Measurements from ENCODE around the gene SHTN1. TPM values are rescaled to one million over a fixed set of nuclear protein-coding genes. Genes with fewer than 3 reads are reported as not detected.

Gene SHTN1
- total and polyA plus RNA-seq, 2 donors (not counting 1 experiment from before 2014, with no cell fraction given), result 0.33 to 1.6 TPM

DNA sequence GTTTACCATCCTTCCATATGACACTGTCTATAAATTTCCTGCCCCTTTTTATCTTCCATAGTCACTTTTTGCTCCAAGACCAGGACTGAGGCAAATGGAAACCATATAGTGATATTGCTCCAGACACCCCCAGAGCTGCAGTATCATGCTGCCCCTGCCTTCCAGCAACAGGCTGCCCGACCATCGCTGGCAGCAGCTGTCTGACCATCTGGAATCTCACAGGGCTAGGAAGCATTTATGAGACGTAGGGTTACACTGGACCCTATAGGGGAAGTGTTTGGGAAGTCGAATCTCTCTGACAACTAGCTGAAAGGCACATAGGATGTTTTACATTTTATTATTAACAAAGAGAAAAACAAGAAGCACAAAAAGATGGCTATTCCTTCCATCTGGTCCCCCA lies 136.3 kb downstream of the SHTN1 start:
- Histone ChIP-seq H2AFZ (ENCODE audit: low read length) (no peak overlapping the region), H3K27ac (ENCODE audit: insufficient read depth, low read length) (no peak overlapping the region), H3K9me3 (ENCODE audit: control insufficient read depth, insufficient read depth, low read depth, low read length) (no peaks in the 10 kb centered on the region), H3K4me2 (ENCODE audit: extremely low read depth, insufficient read depth, low read length) (no peak overlapping the region), H3K4me3 (replicated peaks in 1 of 4; ENCODE audit: control extremely low read depth in 1 of 4, insufficient read depth in 1 of 4, low read depth in 3 of 4, low read length in 4 of 4) (no peak overlapping the region), H3K27me3 (ENCODE audit: control insufficient read depth, insufficient read depth, low read length) (no peaks in the 10 kb centered on the region), H3K9ac (ENCODE audit: insufficient read depth, low read length) (no peak overlapping the region), H4K20me1 (ENCODE audit: control insufficient read depth, extremely low read depth, insufficient read depth, low read length) (no peaks in the 10 kb centered on the region), H3K36me3 (ENCODE audit: control insufficient read depth, insufficient read depth, low read length) (no peaks in the 10 kb centered on the region), H3K4me1 (ENCODE audit: control insufficient read depth, extremely low read depth, insufficient read depth, low read length) (no peaks in the 10 kb centered on the region), H3K79me2 (ENCODE audit: control insufficient read depth, insufficient read depth, low read length) (no peaks in the 10 kb centered on the region)
- TF ChIP-seq, protein P1, sequence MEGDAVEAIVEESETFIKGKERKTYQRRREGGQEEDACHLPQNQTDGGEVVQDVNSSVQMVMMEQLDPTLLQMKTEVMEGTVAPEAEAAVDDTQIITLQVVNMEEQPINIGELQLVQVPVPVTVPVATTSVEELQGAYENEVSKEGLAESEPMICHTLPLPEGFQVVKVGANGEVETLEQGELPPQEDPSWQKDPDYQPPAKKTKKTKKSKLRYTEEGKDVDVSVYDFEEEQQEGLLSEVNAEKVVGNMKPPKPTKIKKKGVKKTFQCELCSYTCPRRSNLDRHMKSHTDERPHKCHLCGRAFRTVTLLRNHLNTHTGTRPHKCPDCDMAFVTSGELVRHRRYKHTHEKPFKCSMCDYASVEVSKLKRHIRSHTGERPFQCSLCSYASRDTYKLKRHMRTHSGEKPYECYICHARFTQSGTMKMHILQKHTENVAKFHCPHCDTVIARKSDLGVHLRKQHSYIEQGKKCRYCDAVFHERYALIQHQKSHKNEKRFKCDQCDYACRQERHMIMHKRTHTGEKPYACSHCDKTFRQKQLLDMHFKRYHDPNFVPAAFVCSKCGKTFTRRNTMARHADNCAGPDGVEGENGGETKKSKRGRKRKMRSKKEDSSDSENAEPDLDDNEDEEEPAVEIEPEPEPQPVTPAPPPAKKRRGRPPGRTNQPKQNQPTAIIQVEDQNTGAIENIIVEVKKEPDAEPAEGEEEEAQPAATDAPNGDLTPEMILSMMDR (conservative IDR thresholded peaks at IDR 0.05 in 1 of 2, IDR thresholded peaks at IDR 0.05 in 1 of 2; ENCODE audit: low read depth in 1 of 2, low read length in 2 of 2), result no peak
- no peak for TF ChIP-seq EZH2 (IDR thresholded peaks at IDR 0.05; ENCODE audit: low read length, missing control alignments)
- DNase-seq (ENCODE audit: low read depth in 2 of 2), result no peak

DNA sequence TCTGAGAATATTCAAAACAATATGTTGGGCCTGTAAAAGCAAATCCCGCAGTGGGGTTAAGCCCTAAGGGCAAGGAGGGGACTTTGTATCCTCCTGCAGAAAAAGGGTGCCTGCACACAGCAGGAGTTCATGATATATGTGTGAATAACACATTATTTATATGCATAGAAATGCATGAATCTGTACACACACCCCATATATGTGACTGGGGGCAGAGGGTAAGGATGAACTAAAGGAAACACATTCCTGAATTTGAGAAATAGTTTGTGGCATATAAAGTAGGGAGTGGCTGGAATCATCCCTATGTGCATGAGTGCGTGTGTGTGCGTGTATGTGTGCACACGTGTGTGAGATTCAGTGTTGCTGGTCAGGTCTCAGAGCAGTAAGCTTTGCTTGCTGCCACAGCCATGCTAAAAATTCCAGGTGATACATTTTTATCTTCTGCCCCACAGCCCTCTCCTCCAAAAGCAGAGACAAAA lies 136.8 kb downstream of the SHTN1 start:
- no peak for DNase-seq (ENCODE audit: low read depth in 2 of 2)
- H3K79me2 ChIP-seq (ENCODE audit: control insufficient read depth, insufficient read depth, low read length), result no peaks in the 10 kb centered on the region
- H3K4me1 ChIP-seq (ENCODE audit: control insufficient read depth, extremely low read depth, insufficient read depth, low read length), result no peaks in the 10 kb centered on the region
- no peaks in the 10 kb centered on the region for H4K20me1 ChIP-seq (ENCODE audit: control insufficient read depth, extremely low read depth, insufficient read depth, low read length)
- TF ChIP-seq, protein P1 (conservative IDR thresholded peaks at IDR 0.05 in 1 of 2, IDR thresholded peaks at IDR 0.05 in 1 of 2; ENCODE audit: low read depth in 1 of 2, low read length in 2 of 2), result no peak
- TF ChIP-seq EZH2 (IDR thresholded peaks at IDR 0.05; ENCODE audit: low read length, missing control alignments), result no peak
- H3K36me3 ChIP-seq (ENCODE audit: control insufficient read depth, insufficient read depth, low read length), result no peaks in the 10 kb centered on the region
- no peak overlapping the region for H3K4me3 ChIP-seq (replicated peaks in 1 of 4; ENCODE audit: control extremely low read depth in 1 of 4, insufficient read depth in 1 of 4, low read depth in 3 of 4, low read length in 4 of 4)
- H3K4me2 ChIP-seq (ENCODE audit: extremely low read depth, insufficient read depth, low read length), result no peak overlapping the region
- no peaks in the 10 kb centered on the region for H3K27me3 ChIP-seq (ENCODE audit: control insufficient read depth, insufficient read depth, low read length)
- no peak overlapping the region for H3K27ac ChIP-seq (ENCODE audit: insufficient read depth, low read length)
- no peaks in the 10 kb centered on the region for H3K9me3 ChIP-seq (ENCODE audit: control insufficient read depth, insufficient read depth, low read depth, low read length)
- no peak overlapping the region for H3K9ac ChIP-seq (ENCODE audit: insufficient read depth, low read length)
- H2AFZ ChIP-seq (ENCODE audit: low read length), result no peak overlapping the region

DNA sequence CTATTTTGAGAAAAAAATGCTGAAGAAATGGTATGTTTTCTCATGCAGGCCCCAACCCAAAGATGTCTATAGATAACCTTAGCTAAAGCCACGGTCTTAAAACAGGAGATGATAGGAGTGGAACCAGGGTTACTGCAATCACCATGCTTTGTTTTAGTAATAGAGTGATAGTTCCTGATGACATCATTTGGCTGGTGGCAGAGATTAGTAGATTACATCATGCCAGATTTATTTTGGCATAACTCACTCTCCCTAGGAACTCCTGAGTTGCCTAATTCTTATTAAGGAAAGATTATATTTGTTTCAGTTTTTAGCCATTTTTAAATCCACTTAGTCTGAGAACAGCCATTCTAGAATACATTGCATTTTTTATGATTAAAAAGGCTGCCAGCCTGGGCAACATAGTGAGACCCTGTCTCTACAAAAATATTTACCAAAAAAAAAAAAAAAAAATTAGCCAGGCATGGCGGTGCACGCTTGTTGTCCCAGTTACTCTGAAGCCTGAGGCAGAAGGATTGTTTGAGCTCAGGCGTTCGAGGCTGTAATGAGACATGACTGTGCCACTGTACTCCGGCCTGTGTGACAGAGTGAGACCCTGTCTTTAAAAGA lies 137.9 kb downstream of the SHTN1 start:
- peak; percentile 54 to 59 for DNase-seq (ENCODE audit: low read depth in 2 of 2)
- H3K27ac ChIP-seq (ENCODE audit: insufficient read depth, low read length), result no peak overlapping the region

More for the DNA sequence above, 137.9 kb downstream of the SHTN1 start:
- no peak overlapping the region for H2AFZ ChIP-seq (ENCODE audit: low read length)
- no peak for TF ChIP-seq EZH2 (IDR thresholded peaks at IDR 0.05; ENCODE audit: low read length, missing control alignments)
- TF ChIP-seq, protein P1 (conservative IDR thresholded peaks at IDR 0.05 in 1 of 2, IDR thresholded peaks at IDR 0.05 in 1 of 2; ENCODE audit: low read depth in 1 of 2, low read length in 2 of 2), result no peak
- no peaks in the 10 kb centered on the region for H4K20me1 ChIP-seq (ENCODE audit: control insufficient read depth, extremely low read depth, insufficient read depth, low read length)
- H3K79me2 ChIP-seq (ENCODE audit: control insufficient read depth, insufficient read depth, low read length), result no peaks in the 10 kb centered on the region
- H3K9me3 ChIP-seq (ENCODE audit: control insufficient read depth, insufficient read depth, low read depth, low read length), result no peaks in the 10 kb centered on the region
- no peak overlapping the region for H3K4me2 ChIP-seq (ENCODE audit: extremely low read depth, insufficient read depth, low read length)
- no peak overlapping the region for H3K9ac ChIP-seq (ENCODE audit: insufficient read depth, low read length)
- H3K27me3 ChIP-seq (ENCODE audit: control insufficient read depth, insufficient read depth, low read length), result no peaks in the 10 kb centered on the region
- no peaks in the 10 kb centered on the region for H3K4me1 ChIP-seq (ENCODE audit: control insufficient read depth, extremely low read depth, insufficient read depth, low read length)
- H3K36me3 ChIP-seq (ENCODE audit: control insufficient read depth, insufficient read depth, low read length), result no peaks in the 10 kb centered on the region
- no peak overlapping the region for H3K4me3 ChIP-seq (replicated peaks in 1 of 4; ENCODE audit: control extremely low read depth in 1 of 4, insufficient read depth in 1 of 4, low read depth in 3 of 4, low read length in 4 of 4)

Measured in fibroblast of lung (primary cell).